GM12878 (cell line): ENCODE measurements around the gene RALBP1. TPM values are rescaled to one million over a fixed set of nuclear protein-coding genes. Genes with fewer than 3 reads are reported as not detected.

Experiments used
- ATF2 ChIP-seq: IDR thresholded peaks from 2 replicates; pipeline ENCODE4 v1.6.1; 2012; ENCODE audit warnings: low read length, inconsistent platforms
- BRCA1 ChIP-seq: IDR thresholded peaks from 2 replicates; pipeline ENCODE4 v1.6.1; 2011; ENCODE audit warnings: low read depth, low read length, improper control_type of control experiment
- CEBPZ ChIP-seq: fragments of 150-350 bp; IDR thresholded peaks from 2 replicates; pipeline ENCODE4 v1.6.1; 2016; ENCODE audit warnings: low read depth, low read length
- CHD1 ChIP-seq: IDR thresholded peaks from 2 replicates; pipeline ENCODE4 v1.6.1; 2012; ENCODE audit warnings: low read depth, low read length, improper control_type of control experiment
- CHD2 ChIP-seq: IDR thresholded peaks from 2 replicates; pipeline ENCODE4 v1.6.1; 2011; ENCODE audit warnings: low read depth, low read length, improper control_type of control experiment, borderline replicate concordance
- FOXM1 ChIP-seq: IDR thresholded peaks from 2 replicates; pipeline ENCODE4 v1.6.1; 2012; ENCODE audit warnings: low read depth, mild to moderate bottlenecking, inconsistent platforms, low read length, moderate library complexity
- MEF2B ChIP-seq: fragments of 450-650 bp; IDR thresholded peaks from 2 replicates; pipeline ENCODE4 v1.6.1; 2018; ENCODE audit warnings: mild to moderate bottlenecking, moderate library complexity; ENCODE audit not compliant: partially characterized antibody, poor library complexity, severe bottlenecking
- MTA3 ChIP-seq: IDR thresholded peaks from 2 replicates; pipeline ENCODE4 v1.6.1; 2012; ENCODE audit warnings: low read length, inconsistent platforms, borderline replicate concordance
- MXI1 ChIP-seq: fragments of 150-350 bp; IDR thresholded peaks from 2 replicates; pipeline ENCODE4 v1.6.1; 2011; ENCODE audit warnings: low read depth, mild to moderate bottlenecking, inconsistent platforms, low read length, improper control_type of control experiment
- NRF1 ChIP-seq: conservative IDR thresholded peaks from 2 replicates; pipeline ENCODE4 v1.6.1; 2011; ENCODE audit warnings: mild to moderate bottlenecking, low read depth, low read length, improper control_type of control experiment
- PBX3 ChIP-seq: IDR thresholded peaks from 2 replicates; pipeline ENCODE4 v1.6.1; 2011; ENCODE audit warnings: mild to moderate bottlenecking, low read depth, low read length, moderate library complexity; ENCODE audit not compliant: insufficient replicate concordance
- POLR2AphosphoS5 ChIP-seq: IDR thresholded peaks from 2 replicates; pipeline ENCODE4 v1.6.1; 2011; ENCODE audit warnings: mild to moderate bottlenecking, low read length, inconsistent platforms
- RCOR1 ChIP-seq: conservative IDR thresholded peaks from 2 replicates; pipeline ENCODE4 v1.6.1; 2012; ENCODE audit warnings: low read depth, low read length, improper control_type of control experiment
- RFX5 ChIP-seq: IDR thresholded peaks from 2 replicates; pipeline ENCODE4 v1.6.1; 2011; ENCODE audit warnings: low read depth, low read length, improper control_type of control experiment
- STAT3 ChIP-seq: IDR thresholded peaks from 2 replicates; pipeline ENCODE4 v1.6.1; 2011; ENCODE audit warnings: low read depth, low read length, improper control_type of control experiment
- TBL1XR1 ChIP-seq: IDR thresholded peaks from 2 replicates; pipeline ENCODE4 v1.6.1; 2012; ENCODE audit warnings: low read depth, low read length, improper control_type of control experiment
- TCF12 ChIP-seq: IDR thresholded peaks from 2 replicates; pipeline ENCODE4 v1.6.1; 2011; ENCODE audit warnings: low read depth, mild to moderate bottlenecking, low read length
- YBX1 ChIP-seq: fragments of 450-650 bp; IDR thresholded peaks from 2 replicates; pipeline ENCODE4 v1.6.1; 2016; ENCODE audit warnings: antibody characterized with exemption
- YY1 ChIP-seq: IDR thresholded peaks from 2 replicates; pipeline ENCODE4 v1.6.1; 2011; ENCODE audit warnings: low read depth, mild to moderate bottlenecking, low read length
- ZBTB4 ChIP-seq: fragments of 450-650 bp; formaldehyde crosslinking; IDR thresholded peaks from 2 replicates; pipeline ENCODE4 v1.4.0; 2022; ENCODE audit warnings: mild to moderate bottlenecking, moderate library complexity
- ZNF384 ChIP-seq: IDR thresholded peaks from 2 replicates; pipeline ENCODE4 v1.6.1; 2012; ENCODE audit warnings: low read depth, mild to moderate bottlenecking, low read length, improper control_type of control experiment, borderline replicate concordance
- polyA plus RNA-seq, 11 experiments: library from polyadenylated mRNA; depleted of rRNA in 4 of 11; unstranded in 6 of 11; stranded (reverse) in 5 of 11; fragments of >200 nt; fragmentation: Nextera tagmentation in 4 of 11; fragmentation: Illumina TruSeq in 1 of 11; extraction: Ambion mirVana in 4 of 11; extraction: Trizol in 1 of 11; gene quantifications; 1 replicate in 1 of 11; 2 replicates in 10 of 11; pipeline versions ENCODE4 v1.2.1 to v1.2.3, GENCODE V29; 2011 to 2016; ENCODE audit warnings: inconsistent platforms in 2 of 11, missing spikeins in 2 of 11, low read depth in 1 of 11
- total RNA-seq, 4 experiments: library from RNA; depleted of rRNA in 3 of 4; stranded (reverse); fragments of >200 nt in 3 of 4; fragmentation: Illumina TruSeq in 1 of 4; extraction: Trizol in 1 of 4; gene quantifications; 2 replicates each; pipeline versions ENCODE4 v1.2.1 to v1.2.3, GENCODE V29; 2013 to 2021

Gene RALBP1
- total and polyA plus RNA-seq, 10 of the 15 experiments (the other 5 are each of a cell fraction or from before 2014, with no cell fraction given) = 11.2 to 46.9 (median 41.8) TPM

GRCh38 chr18:9475643-9476591 lies 604 bp downstream of the RALBP1 start (continued):
- TF ChIP-seq ZBTB4 (CRISPR knock-in tag) = no peak
- no peak for TF ChIP-seq CHD2
- no peak for TF ChIP-seq FOXM1
- no peak for TF ChIP-seq YY1
- no peak for TF ChIP-seq RCOR1
- no peak for TF ChIP-seq PBX3
- no peak for TF ChIP-seq BRCA1
- no peak; the same call in 1 of the 2 replicates for TF ChIP-seq TCF12
- TF ChIP-seq YBX1 = no peak
- peak; percentile 57 for TF ChIP-seq POLR2AphosphoS5
- TF ChIP-seq MTA3 = no peak
- TF ChIP-seq NRF1 = no peak
- no peak for TF ChIP-seq RFX5
- no peak for TF ChIP-seq CHD1
- peak; percentile 13 for TF ChIP-seq MEF2B
- TF ChIP-seq MXI1 = peak; percentile 0; the same call in 1 of the 2 replicates
- TF ChIP-seq CEBPZ = no peak
- TF ChIP-seq ZNF384 = no peak
- no peak for TF ChIP-seq ATF2
- no peak; the same call in 1 of the 2 replicates for TF ChIP-seq TBL1XR1
- TF ChIP-seq STAT3 = no peak
